Hepatocyte (in vitro differentiated cells): Measurements from ENCODE around the gene PLPP6. TPM values are rescaled to one million over a fixed set of nuclear protein-coding genes. Genes with fewer than 3 reads are reported as not detected.

ENCODE experiments used
- DNase-seq: peaks from one replicate; pipeline ENCODE4 v3.0.0-alpha.2; 2016; ENCODE audit warnings: low spot score
- H2AFZ ChIP-seq: fragments of 200-600 bp; sonication (generic); 2 replicates; pipeline ENCODE4 v1.6.0; 2016; ENCODE audit warnings: antibody characterized with exemption, mild to moderate bottlenecking
- H3K27ac ChIP-seq: fragments of 200-600 bp; sonication (generic); 2 replicates; pipeline ENCODE4 v1.5.1; 2016; ENCODE audit warnings: mild to moderate bottlenecking
- H3K27me3 ChIP-seq: fragments of 200-600 bp; sonication (generic); 2 replicates; pipeline ENCODE4 v1.6.1; 2016
- H3K36me3 ChIP-seq: fragments of 200-600 bp; sonication (generic); replicated peaks from 2 replicates; pipeline ENCODE4 v1.5.1; 2016; ENCODE audit warnings: low read depth; ENCODE audit not compliant: insufficient read depth
- H3K4me1 ChIP-seq: fragments of 200-600 bp; sonication (generic); 2 replicates; pipeline ENCODE4 v1.5.1; 2016; ENCODE audit warnings: mild to moderate bottlenecking, moderate library complexity; ENCODE audit not compliant: insufficient read depth
- H3K4me2 ChIP-seq: fragments of 200-600 bp; sonication (generic); 2 replicates; pipeline ENCODE4 v1.6.0; 2016
- H3K4me3 ChIP-seq: fragments of 200-600 bp; sonication (generic); 2 replicates; pipeline ENCODE4 v1.5.1; 2016; ENCODE audit warnings: mild to moderate bottlenecking
- H3K79me2 ChIP-seq: fragments of 200-600 bp; sonication (generic); 2 replicates; pipeline ENCODE4 v1.6.0; 2017; ENCODE audit warnings: mild to moderate bottlenecking
- H3K9me2 ChIP-seq: fragments of 200-600 bp; sonication (generic); replicated peaks from 2 replicates; pipeline ENCODE4 v1.6.0; 2017; ENCODE audit warnings: mild to moderate bottlenecking; ENCODE audit not compliant: insufficient read depth
- H3K9me3 ChIP-seq: fragments of 200-600 bp; sonication (generic); 2 replicates; pipeline ENCODE4 v1.5.1; 2016; ENCODE audit warnings: low read depth, mild to moderate bottlenecking
- H4K20me1 ChIP-seq: fragments of 200-600 bp; sonication (generic); 2 replicates; pipeline ENCODE4 v1.6.0; 2016; ENCODE audit warnings: mild to moderate bottlenecking; ENCODE audit not compliant: insufficient read depth, poor library complexity, severe bottlenecking
- EZH2 ChIP-seq: fragments of 200-600 bp; sonication (generic); IDR thresholded peaks from 2 replicates; pipeline ENCODE4 v1.6.1; 2016; ENCODE audit warnings: antibody characterized with exemption, mild to moderate bottlenecking, borderline replicate concordance
- EZH2phosphoT487 ChIP-seq: fragments of 200-600 bp; sonication (generic); IDR thresholded peaks from one replicate; pipeline ENCODE4 v1.6.1; 2018; ENCODE audit warnings: antibody characterized with exemption, mild to moderate bottlenecking, low read depth, moderate library complexity; ENCODE audit not compliant: unreplicated experiment, severe bottlenecking
- WGBS: methylation state at CpG from one replicate; pipeline ENCODE4 v1.1.6; 2016; ENCODE audit warnings: low lambda C conversion rate; ENCODE audit errors: missing lambda C conversion rate; 5-methylcytosine and 5-hydroxymethylcytosine counted together
- polyA plus RNA-seq: library from polyadenylated mRNA; unstranded; fragments of >200 nt; fragmentation: Nextera tagmentation; extraction: Ambion mirVana; gene quantifications from 2 replicates; pipeline ENCODE4 v1.2.1, GENCODE V29; 2016
- total RNA-seq: library from RNA; depleted of rRNA; stranded (reverse); fragments of >200 nt; gene quantifications from 2 replicates; pipeline ENCODE4 v1.2.3, GENCODE V29; 2014
- TF ChIP-seq, protein P1 (sequence below): fragments of 200-600 bp; sonication (generic); IDR thresholded peaks from 2 replicates; pipeline ENCODE4 v1.5.1; 2016; ENCODE audit warnings: antibody characterized with exemption, mild to moderate bottlenecking; ENCODE audit not compliant: poor library complexity

PLPP6 gene
- total and polyA plus RNA-seq, 2 experiments from 2014 or later: 19.6 to 32.1 TPM

GRCh38 chr9:4666042-4666699 is 4.1 kb downstream of the PLPP6 start, which contains the start of gene SPATA6L:
Gene SPATA6L, minus strand, starts transcription at chr9:4666480. Its CDS starts 230 bp downstream, at chr9:4666250.
- Histone ChIP-seq H3K9me2 (no peaks in the 10 kb centered on the region), H3K4me3 (peak within 1 kb of the TSS; percentile 40), H3K36me3 (no peaks in the 10 kb centered on the region), H3K4me2 (peak within 1 kb of the TSS; percentile 93), H3K27ac (peak within 1 kb of the TSS; percentile 76), H3K27me3 (no peaks in the 10 kb centered on the region), H3K9me3 (no peaks in the 10 kb centered on the region), H3K4me1 (peaks cover 30% of the 10 kb centered on the region), H4K20me1 (no peaks in the 10 kb centered on the region), H2AFZ (peak within 1 kb of the TSS; percentile 61), H3K79me2 (peaks cover 25% of the 10 kb centered on the region)
- WGBS: 5% methylated on average over 36 of the region's 36 CpGs
- TF ChIP-seq, protein P1, sequence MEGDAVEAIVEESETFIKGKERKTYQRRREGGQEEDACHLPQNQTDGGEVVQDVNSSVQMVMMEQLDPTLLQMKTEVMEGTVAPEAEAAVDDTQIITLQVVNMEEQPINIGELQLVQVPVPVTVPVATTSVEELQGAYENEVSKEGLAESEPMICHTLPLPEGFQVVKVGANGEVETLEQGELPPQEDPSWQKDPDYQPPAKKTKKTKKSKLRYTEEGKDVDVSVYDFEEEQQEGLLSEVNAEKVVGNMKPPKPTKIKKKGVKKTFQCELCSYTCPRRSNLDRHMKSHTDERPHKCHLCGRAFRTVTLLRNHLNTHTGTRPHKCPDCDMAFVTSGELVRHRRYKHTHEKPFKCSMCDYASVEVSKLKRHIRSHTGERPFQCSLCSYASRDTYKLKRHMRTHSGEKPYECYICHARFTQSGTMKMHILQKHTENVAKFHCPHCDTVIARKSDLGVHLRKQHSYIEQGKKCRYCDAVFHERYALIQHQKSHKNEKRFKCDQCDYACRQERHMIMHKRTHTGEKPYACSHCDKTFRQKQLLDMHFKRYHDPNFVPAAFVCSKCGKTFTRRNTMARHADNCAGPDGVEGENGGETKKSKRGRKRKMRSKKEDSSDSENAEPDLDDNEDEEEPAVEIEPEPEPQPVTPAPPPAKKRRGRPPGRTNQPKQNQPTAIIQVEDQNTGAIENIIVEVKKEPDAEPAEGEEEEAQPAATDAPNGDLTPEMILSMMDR: peak; percentile 24
- no peak for TF ChIP-seq EZH2
- DNase-seq: peak; percentile 83

DNA sequence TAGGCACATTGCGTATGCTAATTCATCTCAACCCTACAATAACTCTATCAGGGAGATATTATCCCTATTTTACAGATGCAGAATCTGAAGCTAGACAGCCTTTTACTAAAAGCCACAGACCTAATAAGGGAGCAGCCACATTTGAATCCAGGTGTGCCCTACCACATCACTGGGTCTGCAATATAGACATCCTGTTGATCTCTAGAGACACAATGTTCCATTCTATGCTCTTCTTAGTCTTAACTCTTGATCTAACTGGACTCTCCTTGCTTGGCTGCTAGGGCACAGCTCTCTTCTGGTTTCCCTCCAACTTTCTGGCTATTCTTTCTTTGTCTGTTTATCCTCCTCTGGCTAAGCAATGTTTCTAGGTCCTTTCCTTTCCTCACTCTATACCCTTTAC is 5.6 kb downstream of the PLPP6 start:
- no peak overlapping the region for H3K4me3 ChIP-seq
- 92% methylated on average over 1 of the region's 1 CpG for WGBS
- no peak for DNase-seq
- no peaks in the 10 kb centered on the region for H3K27me3 ChIP-seq
- H3K4me2 ChIP-seq: no peak overlapping the region
- H4K20me1 ChIP-seq: no peaks in the 10 kb centered on the region
- H3K4me1 ChIP-seq: peaks cover 24% of the 10 kb centered on the region
- H2AFZ ChIP-seq: no peak overlapping the region
- TF ChIP-seq, protein P1: no peak
- TF ChIP-seq EZH2 (no peak), EZH2phosphoT487 (no peak)
- H3K9me3 ChIP-seq: no peaks in the 10 kb centered on the region
- H3K27ac ChIP-seq: no peak overlapping the region
- peaks cover 22% of the 10 kb centered on the region for H3K79me2 ChIP-seq
- no peaks in the 10 kb centered on the region for H3K36me3 ChIP-seq
- no peaks in the 10 kb centered on the region for H3K9me2 ChIP-seq

- no peak overlapping the region for H3K4me2 ChIP-seq
- H3K36me3 ChIP-seq: no peaks in the 10 kb centered on the region
- no peak overlapping the region for H2AFZ ChIP-seq
- no peaks in the 10 kb centered on the region for H3K9me3 ChIP-seq
- no peaks in the 10 kb centered on the region for H4K20me1 ChIP-seq
- H3K79me2 ChIP-seq: peaks cover 15% of the 10 kb centered on the region
- H3K9me2 ChIP-seq: no peaks in the 10 kb centered on the region
- DNase-seq: no peak
- peaks cover 17% of the 10 kb centered on the region for H3K4me1 ChIP-seq
- no peak overlapping the region for H3K27ac ChIP-seq
- H3K27me3 ChIP-seq: no peaks in the 10 kb centered on the region
- no peak for TF ChIP-seq EZH2
- no peak for TF ChIP-seq EZH2phosphoT487
- TF ChIP-seq, protein P1: no peak
- 87% methylated on average over 2 of the region's 2 CpGs for WGBS
- no peak overlapping the region for H3K4me3 ChIP-seq
Observed at GRCh38 chr9:4668604-4669003, 6.5 kb downstream of the PLPP6 start.
